Caki2 (cell line): Measurements from ENCODE around the gene SORCS3. TPM values are rescaled to one million over a fixed set of nuclear protein-coding genes. Genes with fewer than 3 reads are reported as not detected.

Experiments
- DNase-seq: peaks from one replicate; pipeline ENCODE4 v3.0.0-alpha.2; 2015; ENCODE audit warnings: low read depth
- in situ Hi-C: cut with HindIII; loops from 2 replicates; pipeline ENCODE4 v1.10.0; 2016; ENCODE audit warnings: low sequenced_read_pairs, low pct_unique_long_range_greater_than_20kb, mixed read lengths
- total RNA-seq: library from RNA; depleted of rRNA; stranded (reverse); fragments of >200 nt; shearing (Covaris generic); gene quantifications from 2 replicates; pipeline ENCODE4 v1.2.3, GENCODE V29; 2014; ENCODE audit warnings: low replicate concordance

The SORCS3 gene
- total RNA-seq, 1 experiment from 2014 or later, result 0.10 TPM

DNA sequence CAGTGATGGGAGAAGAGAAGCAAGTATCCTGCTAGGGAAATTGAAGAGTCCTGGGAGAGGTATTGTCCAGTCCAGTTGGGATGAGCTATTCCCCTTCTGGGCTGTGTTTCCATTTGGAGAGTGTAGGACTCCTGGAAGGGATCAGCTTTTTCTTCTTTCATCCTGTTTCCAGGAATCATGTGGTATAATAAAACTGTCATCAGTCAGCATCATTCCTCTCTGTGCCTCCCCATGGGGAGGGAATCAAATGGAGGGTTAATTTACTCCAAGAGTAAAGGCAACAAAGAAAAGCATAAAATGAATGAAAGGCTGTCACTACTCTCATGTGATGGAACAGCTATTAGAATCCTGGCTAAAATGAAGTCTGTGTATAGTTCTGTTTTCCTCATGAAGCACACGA, 429.9 kb downstream of the SORCS3 start:
- in situ Hi-C loops, result no loop called here
- no peak for DNase-seq

DNA sequence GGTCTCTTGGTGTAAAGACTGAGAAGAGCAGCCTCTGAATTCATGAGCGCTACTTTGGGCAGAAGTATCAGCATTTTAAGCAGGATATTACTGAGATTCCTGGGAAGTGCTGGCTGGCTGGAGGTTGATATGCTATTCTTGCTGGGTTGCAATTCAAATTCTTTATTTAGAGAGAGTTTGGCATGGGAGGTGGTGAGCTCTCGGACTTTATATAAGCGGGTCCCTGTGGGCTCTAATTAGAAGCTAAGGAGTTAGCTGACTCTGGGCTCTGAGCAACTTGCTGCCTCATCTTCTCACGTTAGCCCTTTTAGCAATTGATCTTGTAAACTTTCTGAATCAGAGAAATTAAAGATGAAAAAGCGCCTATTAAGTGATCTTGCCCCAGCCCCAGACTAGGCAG, 430.9 kb downstream of the SORCS3 start:
- no peak for DNase-seq
- in situ Hi-C loops, result no loop called here

DNA sequence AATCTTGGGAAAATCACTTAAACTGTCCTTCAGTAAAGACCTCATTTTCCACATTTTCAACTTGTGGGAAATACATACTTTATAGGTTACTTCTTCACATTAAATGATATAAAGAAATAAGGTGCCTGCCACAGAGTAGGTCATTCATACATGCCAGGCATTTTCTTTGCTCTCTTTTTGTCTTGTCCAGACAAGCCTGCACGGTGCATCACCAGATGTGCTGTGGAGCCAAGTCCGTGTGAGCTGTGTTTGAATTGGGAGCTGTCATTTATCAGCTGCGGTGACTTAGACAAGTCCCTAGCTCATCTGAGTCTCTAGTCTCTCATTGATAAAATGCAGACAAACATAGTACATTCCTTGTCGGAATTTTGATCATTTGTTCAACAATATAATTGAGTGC, 432.9 kb downstream of the SORCS3 start:
- DNase-seq, result no peak
- in situ Hi-C loops, result no loop called here

DNA sequence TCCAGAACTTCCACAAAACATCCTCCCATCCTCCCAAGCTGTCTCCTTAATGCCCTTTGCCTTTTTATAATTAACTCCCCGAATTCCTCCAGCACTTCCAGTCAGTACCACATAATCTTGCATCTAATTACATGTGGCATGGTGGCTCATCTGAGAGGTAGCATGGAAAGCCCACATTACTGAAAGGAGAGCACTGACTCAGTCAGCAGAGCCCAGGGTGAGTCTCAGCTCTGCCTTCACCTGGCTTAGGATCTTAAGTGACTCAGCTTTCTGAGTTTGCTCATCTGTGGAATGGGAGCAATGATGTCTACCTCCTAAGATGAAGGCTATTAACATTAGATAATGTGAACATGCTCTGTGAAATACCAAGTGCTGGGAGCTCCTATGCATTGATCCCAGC, 433.9 kb downstream of the SORCS3 start:
- in situ Hi-C loops, result no loop called here
- no peak for DNase-seq

DNA sequence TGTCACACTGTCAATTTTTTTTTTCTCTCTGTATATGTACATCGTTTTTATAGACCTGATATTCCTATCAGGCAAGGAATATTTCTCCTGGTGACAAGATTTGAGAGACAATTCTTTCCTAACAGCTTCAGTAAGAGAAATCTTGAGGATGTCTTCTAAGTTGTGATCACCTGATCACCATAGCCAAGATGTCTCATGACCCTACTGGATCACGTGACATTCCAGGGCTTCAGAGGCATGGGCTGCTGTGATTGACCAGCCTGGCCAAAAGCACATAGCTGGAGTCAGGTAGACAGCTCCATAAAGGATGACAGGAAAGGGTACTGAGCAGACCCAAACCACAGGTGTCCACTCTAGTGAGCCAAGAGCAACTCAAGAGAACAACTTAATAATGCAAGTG, 444.9 kb downstream of the SORCS3 start:
- DNase-seq, result no peak
- in situ Hi-C loops, result no loop called here

DNA sequence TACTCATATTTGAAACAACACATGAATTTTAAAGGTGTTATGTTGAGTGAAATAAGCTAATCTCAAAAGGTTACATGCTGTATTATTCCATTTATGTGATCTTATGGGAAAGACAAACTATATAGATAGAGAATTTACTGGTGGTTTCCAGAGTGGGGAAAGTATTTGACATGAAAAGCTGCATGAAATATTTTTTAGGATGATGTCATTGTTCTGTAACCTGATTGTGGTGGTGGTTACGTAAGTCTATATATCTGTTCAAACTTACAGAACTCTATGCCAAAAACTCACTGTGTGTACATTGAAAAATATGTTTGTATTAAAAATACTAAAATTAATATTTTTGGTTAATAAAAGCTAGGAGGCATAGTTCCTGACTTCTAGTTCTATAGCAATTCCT, 453.0 kb downstream of the SORCS3 start:
- in situ Hi-C loops, result no loop called here
- DNase-seq, result no peak

DNA sequence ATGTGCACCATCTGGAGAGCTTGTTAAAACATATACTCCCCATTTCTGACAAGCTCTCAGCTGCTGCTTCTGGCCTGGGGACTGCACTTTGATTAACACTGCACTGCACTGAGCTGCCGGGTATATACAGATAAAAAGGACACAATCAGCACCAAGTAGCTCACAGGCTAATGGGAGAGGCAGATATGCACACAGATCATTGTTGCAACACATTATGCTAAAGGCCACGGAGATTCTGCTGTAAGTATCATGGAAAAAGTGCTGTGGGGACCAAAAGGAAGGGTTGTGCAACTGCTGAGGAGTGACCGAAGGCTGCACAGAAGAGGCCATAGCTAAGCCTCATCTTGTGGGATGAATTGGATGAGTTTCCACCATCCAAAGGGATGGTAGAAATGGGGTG, 455.2 kb downstream of the SORCS3 start:
- no peak for DNase-seq
- in situ Hi-C loops, result no loop called here

DNA sequence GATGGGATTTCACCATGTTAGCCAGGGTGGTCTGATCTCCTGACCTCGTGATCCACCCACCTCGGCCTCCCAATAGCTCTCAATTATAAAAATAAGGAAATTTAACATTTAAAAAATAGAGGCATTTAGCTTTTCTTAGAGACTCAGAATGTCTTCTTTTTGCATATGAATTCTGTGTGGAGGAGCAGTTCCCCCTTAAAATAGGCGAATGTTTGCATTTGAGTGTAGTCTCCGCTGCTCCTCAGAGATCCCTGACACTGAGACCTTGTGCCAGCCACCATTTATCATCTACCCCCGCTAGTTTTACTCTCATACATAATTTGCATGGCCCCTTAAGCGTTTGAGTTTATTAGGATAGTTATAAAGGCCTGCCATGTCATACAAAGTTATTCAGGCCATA, 461.9 kb downstream of the SORCS3 start:
- no peak for DNase-seq
- in situ Hi-C loops, result no loop called here

DNA sequence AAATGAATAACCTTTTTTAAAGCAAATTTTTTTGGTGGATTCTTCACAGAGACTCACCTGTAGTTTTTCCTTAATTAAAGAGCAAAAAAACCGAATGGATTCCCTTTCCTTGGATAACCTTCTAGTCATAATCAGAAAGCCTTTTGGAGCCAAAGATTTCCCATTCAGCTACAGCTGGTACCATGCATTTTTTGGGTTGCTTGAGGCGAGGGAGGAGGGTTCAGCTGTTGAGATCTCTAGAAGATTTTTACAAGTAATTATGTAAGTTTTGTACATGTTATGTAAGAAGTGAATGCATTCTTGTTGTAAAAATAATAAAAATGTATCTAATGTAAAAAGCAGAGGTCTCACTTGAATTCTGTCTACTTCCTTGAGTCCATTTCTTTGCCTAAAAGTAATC, 463.2 kb downstream of the SORCS3 start:
- no peak for DNase-seq
- in situ Hi-C loops, result no loop called here

DNA sequence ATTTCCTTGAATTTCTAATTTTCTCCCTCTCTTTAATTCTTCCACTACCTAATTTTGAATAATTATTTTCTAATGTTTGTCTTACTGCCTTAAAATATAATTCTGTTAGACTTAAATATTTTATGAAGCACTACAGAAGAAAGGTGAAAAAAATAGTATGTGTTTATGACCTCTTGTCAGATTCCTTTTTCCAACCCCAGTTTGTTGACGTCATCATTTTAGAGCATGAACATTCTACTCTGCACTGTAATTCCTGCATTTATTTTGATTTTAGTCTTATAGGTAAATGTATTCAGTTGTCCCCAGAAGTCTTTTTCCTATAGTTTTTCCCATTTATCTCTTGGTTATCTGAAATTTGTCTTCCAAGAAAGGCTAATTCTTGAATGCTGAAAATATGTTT, 468.1 kb downstream of the SORCS3 start:
- no peak for DNase-seq
- in situ Hi-C loops, result no loop called here

DNA sequence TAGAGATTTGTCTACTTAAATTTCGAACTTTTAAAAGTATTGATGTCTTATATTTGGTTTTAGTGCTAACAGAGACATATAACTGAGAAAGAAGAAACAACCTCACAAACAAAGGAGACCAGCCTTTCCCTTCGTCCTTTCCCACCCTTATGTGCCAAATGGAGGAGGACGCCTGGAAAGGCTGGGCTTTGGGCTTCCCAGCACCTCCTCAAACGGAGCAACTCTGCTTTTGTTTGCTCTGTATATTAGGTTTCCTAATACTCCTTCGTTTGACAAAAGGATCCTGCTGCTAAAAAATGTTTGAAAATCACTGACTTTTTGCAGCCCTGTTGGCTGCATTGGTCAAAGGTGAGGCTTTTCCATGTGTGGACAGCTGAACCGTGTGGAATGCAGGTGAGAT, 471.8 kb downstream of the SORCS3 start:
- in situ Hi-C loops, result no loop called here
- no peak for DNase-seq

DNA sequence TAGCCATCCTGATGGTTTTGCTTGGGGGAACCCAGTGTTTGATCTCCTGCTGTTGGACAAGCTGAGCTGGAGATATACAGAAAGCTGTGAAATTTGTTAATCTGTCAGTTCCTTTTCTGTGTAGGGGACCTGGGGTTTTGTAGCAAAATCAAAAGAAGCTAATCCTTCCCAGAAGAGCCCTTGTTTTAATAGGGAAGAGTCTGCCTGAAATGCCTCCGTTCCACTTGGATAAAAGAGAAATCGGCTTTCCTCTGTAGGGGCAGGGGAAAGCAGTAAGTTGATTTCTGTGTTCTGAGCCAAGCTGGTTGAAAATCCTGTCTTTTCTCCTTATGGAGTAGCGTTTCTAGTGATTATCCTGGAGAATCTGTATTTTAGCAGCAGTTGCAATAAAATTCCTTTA, 472.6 kb downstream of the SORCS3 start:
- DNase-seq, result no peak
- in situ Hi-C loops, result no loop called here

DNA sequence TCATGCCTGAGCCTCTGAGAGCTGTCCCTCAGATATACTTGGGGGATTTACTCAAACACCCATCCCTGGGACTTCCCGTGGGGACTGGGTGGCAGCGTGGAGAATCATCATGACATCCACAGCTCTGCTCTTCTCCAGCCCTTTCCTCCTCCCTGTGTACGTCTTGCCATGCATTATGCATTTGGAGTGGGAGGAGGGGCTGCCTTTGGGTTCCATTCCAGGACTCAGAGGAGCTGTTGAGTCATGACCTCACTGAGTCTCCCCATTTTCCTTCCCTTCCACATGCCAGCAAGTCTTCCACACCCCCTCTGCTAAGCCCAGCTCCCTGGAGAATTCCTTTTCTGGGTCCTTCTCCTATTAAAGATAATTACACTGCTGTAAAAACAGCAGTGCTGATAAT, 480.7 kb downstream of the SORCS3 start:
- no peak for DNase-seq
- in situ Hi-C loops, result no loop called here

DNA sequence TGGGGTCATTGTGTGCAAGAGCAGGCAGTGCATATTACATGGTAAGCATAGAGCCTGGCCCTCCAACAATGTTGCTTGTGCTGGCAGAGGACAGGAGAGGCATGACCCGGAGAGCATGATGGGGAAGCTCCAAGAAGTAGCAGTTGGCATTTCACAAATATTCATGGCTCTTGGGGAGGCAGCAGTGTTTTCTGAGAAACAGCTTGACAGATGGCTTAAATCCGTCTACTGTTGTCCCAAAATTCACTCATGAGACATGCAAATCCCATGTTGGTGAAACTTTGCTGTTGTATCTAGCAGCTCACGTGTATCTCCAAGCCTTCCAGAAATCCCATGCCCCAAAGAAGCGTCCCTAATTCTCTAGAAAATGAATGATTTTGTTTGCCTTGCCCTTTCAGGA, 487.0 kb downstream of the SORCS3 start:
- in situ Hi-C loops, result no loop called here
- no peak for DNase-seq

DNA sequence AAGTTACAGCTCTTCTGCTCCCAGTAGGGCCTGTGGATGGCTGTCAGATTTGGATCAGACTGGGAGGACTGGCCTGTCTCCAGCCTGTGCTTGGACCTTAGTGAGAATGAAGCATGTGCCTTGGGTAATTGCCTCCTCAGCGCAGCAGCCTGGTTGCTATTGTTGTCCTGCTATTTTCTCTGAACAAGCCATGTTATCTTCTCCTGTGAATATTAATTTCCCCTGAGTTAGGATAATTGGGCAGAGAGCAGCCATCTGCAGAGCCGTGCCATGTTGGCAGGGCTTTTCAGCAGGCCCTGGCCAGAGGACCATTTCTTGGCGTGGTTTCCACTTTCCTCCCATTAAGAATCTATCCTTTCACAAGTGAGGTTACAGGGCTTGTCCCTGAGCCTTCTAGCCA, 497.3 kb downstream of the SORCS3 start:
- in situ Hi-C loops, result no loop called here
- no peak for DNase-seq

DNA sequence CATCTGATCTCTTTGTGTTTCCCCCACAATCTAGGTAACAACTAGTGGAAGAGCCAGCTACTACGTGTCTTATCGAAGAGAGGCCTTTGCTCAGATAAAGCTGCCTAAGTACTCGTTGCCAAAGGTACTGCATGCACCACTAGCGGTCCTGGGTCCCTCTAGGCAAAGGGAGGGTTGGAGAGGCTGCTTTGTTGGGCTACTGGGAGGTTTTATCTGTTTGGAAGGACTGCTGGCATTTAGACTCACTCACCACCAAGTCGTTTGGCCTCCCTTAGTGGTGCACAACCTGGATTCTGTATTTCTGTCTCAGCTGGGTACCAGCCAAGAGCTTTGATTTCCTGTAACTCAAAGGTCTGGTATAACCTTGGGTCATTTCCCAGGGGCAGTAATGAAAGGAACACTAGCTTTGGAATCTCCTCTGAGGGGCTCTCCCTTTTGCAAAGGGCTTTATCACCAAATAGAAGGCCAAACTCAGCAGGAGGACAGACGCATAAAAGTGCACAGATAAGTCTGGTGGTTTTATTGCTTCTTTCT, 498.3 kb downstream of the SORCS3 start:
- in situ Hi-C loops, result no loop called here
- no peak for DNase-seq

DNA sequence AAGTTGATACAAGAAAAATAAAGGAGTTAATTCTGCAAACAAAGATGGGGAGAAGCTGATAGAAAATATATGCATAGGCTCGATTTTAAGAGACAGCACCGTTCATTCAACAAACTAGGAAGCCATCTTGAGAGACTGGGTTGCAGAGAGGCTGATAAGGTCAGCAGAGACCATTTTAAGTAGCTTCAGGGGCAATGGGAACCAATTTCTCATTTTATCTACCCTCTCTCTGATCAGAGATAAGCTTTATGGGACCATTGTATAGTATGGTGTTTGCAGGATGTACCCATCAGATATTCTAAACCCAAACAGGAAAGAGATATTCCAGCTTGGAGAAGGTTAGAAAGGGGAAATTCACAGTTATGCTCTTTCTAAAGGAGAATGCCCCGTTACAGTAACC, 499.5 kb downstream of the SORCS3 start:
- DNase-seq, result no peak
- in situ Hi-C loops, result no loop called here

DNA sequence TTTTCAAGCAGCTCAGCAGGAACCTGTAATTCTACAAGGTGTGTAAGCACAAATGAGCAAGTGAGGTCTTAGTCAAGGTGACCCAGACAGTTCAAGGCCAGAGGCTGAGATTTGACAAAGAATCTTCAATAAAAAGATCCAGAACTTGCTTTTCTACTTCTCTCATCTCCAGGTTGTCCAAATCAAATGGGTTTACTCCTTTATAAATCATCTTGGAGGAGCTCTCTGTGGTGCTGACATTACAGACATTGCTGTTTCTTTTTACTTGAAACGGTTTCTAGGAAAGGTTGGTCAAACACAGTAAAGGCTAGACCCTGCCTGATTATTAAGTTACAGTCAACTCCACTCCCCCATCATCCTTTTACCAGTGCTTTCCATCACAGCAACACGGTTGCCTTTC, 504.6 kb downstream of the SORCS3 start:
- in situ Hi-C loops, result no loop called here
- DNase-seq, result no peak

DNA sequence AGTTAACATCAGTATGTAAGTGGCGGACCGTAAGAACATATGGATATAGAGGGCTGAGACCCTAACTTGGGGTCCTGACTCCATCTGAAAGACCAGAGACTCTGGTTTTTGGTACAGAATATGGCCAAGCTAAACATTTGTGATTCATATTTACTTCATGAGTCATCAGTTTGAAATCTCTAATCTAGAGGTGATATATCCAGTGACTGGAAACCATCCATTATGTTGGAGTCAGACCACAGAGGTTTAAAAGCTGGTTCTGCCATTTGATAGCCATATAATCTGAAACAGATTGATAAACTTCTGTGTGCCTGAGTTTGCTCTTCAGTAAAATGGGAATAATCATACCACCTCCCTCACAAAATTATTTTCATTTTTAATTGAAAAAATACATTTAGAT, 505.3 kb downstream of the SORCS3 start:
- DNase-seq, result no peak
- in situ Hi-C loops, result no loop called here

DNA sequence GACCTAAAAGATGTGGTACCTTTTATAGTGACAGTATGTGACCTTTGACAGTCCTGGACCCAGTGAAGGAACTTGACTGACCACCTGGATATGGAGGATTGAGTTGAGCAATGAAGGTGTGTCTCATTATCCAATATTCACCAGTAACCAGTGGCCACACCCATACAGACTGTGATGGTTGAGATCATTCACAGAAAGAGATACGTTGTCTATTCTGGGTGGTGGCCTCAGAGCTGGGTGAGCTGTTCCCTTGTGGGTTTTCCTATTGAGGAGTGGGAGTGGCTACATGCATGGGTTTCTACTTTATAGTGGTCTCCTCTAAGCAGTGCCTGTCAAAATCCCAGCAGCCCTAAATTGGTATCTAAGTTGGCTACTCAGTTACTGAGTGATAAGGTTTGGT, 507.4 kb downstream of the SORCS3 start:
- in situ Hi-C loops, result no loop called here
- no peak for DNase-seq

DNA sequence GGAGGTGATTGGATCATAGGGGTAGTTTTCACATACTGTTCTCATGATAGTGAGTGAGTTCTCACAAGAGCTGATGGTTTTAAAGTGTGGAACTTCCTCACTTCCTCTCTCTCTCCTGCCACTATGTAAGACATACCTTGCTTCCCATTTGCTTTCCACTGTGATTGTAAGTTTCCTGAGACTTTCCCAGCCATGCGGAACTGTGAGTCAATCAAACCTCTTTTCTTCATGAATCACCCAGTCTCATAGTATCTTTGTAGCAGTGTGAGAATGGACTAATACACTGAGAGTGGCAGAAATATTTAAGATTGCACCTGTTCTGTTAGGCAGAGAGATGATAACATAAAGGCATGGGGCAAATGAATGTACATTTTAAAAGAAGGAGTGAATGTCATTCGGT, 507.8 kb downstream of the SORCS3 start:
- DNase-seq, result peak; percentile 81
- in situ Hi-C loops, result no loop called here
